ENCODE results near the gene B4GALNT4. TPM values are rescaled to one million over a fixed set of nuclear protein-coding genes. Genes with fewer than 3 reads are reported as not detected.

Gene B4GALNT4
- total RNA-seq, 4 donors from 2014 or later: 2.5 to 12.0 (median 5.7) TPM

- no peak for DNase-seq (ENCODE audit: extremely low spot score)
- Histone ChIP-seq H3K36me3 (no peaks in the 10 kb centered on the region), H3K4me3 (no peak overlapping the region), H3K9me3 (no peaks in the 10 kb centered on the region), H3K27ac (replicated peaks in 1 of 4) (no peak overlapping the region), H3K4me1 (peaks cover 10 to 16% (median 14%) of the 10 kb centered on the region in 4 donors), H3K27me3 (peaks cover 0 to 51% (median 3%) of the 10 kb centered on the region in 4 donors)
- intact Hi-C loops (cut with DNase I): no loop called here
- 76% methylated on average over 5 of the region's 17 CpGs for WGBS
- TF ChIP-seq CTCF (IDR thresholded peaks at IDR 0.05) (no peak), EP300 (IDR thresholded peaks at IDR 0.05) (no peak), POLR2A (IDR thresholded peaks at IDR 0.05; ENCODE audit: low read depth) (no peak), POLR2AphosphoS5 (IDR thresholded peaks at IDR 0.05) (no peak)
Measured at GRCh38 chr11:393219-394033, 24.1 kb downstream of the B4GALNT4 start.

GRCh38 chr11:394034-394857 is 24.9 kb downstream of the B4GALNT4 start, which contains the start of gene PKP3:
PKP3 (plus strand) TSS chr11:394209; CDS start chr11:394293, 84 bp downstream.
- no peaks in the 10 kb centered on the region for H3K9me3 ChIP-seq
- no peaks in the 10 kb centered on the region for H3K36me3 ChIP-seq
- TF ChIP-seq POLR2A (IDR thresholded peaks at IDR 0.05; ENCODE audit: low read depth) (no peak), CTCF (IDR thresholded peaks at IDR 0.05) (no peak), POLR2AphosphoS5 (IDR thresholded peaks at IDR 0.05) (no peak), EP300 (IDR thresholded peaks at IDR 0.05) (no peak)
- H3K4me3 ChIP-seq: peak within 1 kb of the TSS in 1 of 4 donors; percentile 20
- peaks cover 10 to 16% (median 14%) of the 10 kb centered on the region in 4 donors for H3K4me1 ChIP-seq
- H3K27me3 ChIP-seq: peaks cover 0 to 58% (median 5%) of the 10 kb centered on the region in 4 donors
- DNase-seq (ENCODE audit: extremely low spot score): no peak
- no peak within 1 kb of the TSS for H3K27ac ChIP-seq (replicated peaks in 1 of 4)
- 82% methylated on average over 17 of the region's 57 CpGs for WGBS
- intact Hi-C loops (cut with DNase I): no loop called here

GRCh38 chr11:394858-395655 is 25.8 kb downstream of the B4GALNT4 start:
- peaks cover 10 to 21% (median 15%) of the 10 kb centered on the region in 4 donors for H3K4me1 ChIP-seq
- no peaks in the 10 kb centered on the region for H3K9me3 ChIP-seq
- H3K36me3 ChIP-seq: no peaks in the 10 kb centered on the region
- H3K27me3 ChIP-seq: peaks cover 0 to 66% (median 8%) of the 10 kb centered on the region in 4 donors
- no peak for DNase-seq (ENCODE audit: extremely low spot score)
- TF ChIP-seq CTCF (IDR thresholded peaks at IDR 0.05) (no peak), POLR2A (IDR thresholded peaks at IDR 0.05; ENCODE audit: low read depth) (no peak), EP300 (IDR thresholded peaks at IDR 0.05) (no peak), POLR2AphosphoS5 (IDR thresholded peaks at IDR 0.05) (no peak)
- H3K27ac ChIP-seq (replicated peaks in 1 of 4): no peak overlapping the region
- no peak overlapping the region for H3K4me3 ChIP-seq
- WGBS: 80% methylated on average over 21 of the region's 25 CpGs
- intact Hi-C loops (cut with DNase I): no loop called here

- 77% methylated on average over 11 of the region's 11 CpGs for WGBS
- Histone ChIP-seq H3K4me3 (no peak overlapping the region), H3K27ac (replicated peaks in 1 of 4) (no peak overlapping the region), H3K27me3 (peaks cover 0 to 72% (median 10%) of the 10 kb centered on the region in 4 donors), H3K4me1 (peaks cover 10 to 26% (median 18%) of the 10 kb centered on the region in 4 donors), H3K36me3 (no peaks in the 10 kb centered on the region), H3K9me3 (no peaks in the 10 kb centered on the region)
- intact Hi-C loops (cut with DNase I): no loop called here
- DNase-seq (ENCODE audit: extremely low spot score): no peak
- TF ChIP-seq CTCF (IDR thresholded peaks at IDR 0.05) (no peak), POLR2AphosphoS5 (IDR thresholded peaks at IDR 0.05) (no peak), EP300 (IDR thresholded peaks at IDR 0.05) (no peak), POLR2A (IDR thresholded peaks at IDR 0.05; ENCODE audit: low read depth) (no peak)
Measured at GRCh38 chr11:395866-396265, 26.6 kb downstream of the B4GALNT4 start.

All from esophagus muscularis mucosa (tissue), 4 donors.